Neural progenitor cell (in vitro differentiated cells): ENCODE data around the gene GBF1. TPM values are rescaled to one million over a fixed set of nuclear protein-coding genes. Genes with fewer than 3 reads are reported as not detected.
A peak's percentile ranks its signal among the peaks of the same experiment; 100 is the strongest.

ENCODE experiments used
- DNase-seq: peaks from one replicate; pipeline ENCODE4 v3.0.0-alpha.2; 2016; ENCODE audit warnings: low spot score
- H2AFZ ChIP-seq: fragments of 200-600 bp; sonication (generic); replicated peaks from 2 replicates; pipeline ENCODE4 v1.6.1; 2016; ENCODE audit warnings: antibody characterized with exemption
- H3F3A ChIP-seq: fragments of 200-600 bp; sonication (generic); 2 replicates; pipeline ENCODE4 v1.6.1; 2016; ENCODE audit warnings: antibody characterized with exemption, low read depth
- H3K27ac ChIP-seq: fragments of 200-600 bp; sonication (generic); 2 replicates; pipeline ENCODE4 v1.5.1; 2016; ENCODE audit warnings: mild to moderate bottlenecking
- H3K27me3 ChIP-seq: fragments of 200-600 bp; sonication (generic); 2 replicates; pipeline ENCODE4 v1.6.1; 2016; ENCODE audit warnings: mild to moderate bottlenecking, moderate library complexity
- H3K36me3 ChIP-seq: fragments of 200-600 bp; sonication (generic); 2 replicates; pipeline ENCODE4 v1.5.1; 2016
- H3K4me1 ChIP-seq: fragments of 200-600 bp; sonication (generic); 2 replicates; pipeline ENCODE4 v1.6.1; 2016; ENCODE audit warnings: mixed run types
- H3K4me2 ChIP-seq: fragments of 200-600 bp; sonication (generic); 2 replicates; pipeline ENCODE4 v1.6.1; 2016
- H3K4me3 ChIP-seq: fragments of 200-600 bp; sonication (generic); 2 replicates; pipeline ENCODE4 v1.5.1; 2016
- H3K79me2 ChIP-seq: fragments of 200-600 bp; sonication (generic); 2 replicates; pipeline ENCODE4 v1.6.1; 2016; ENCODE audit warnings: low read depth
- H3K9ac ChIP-seq: fragments of 200-600 bp; sonication (generic); 2 replicates; pipeline ENCODE4 v1.6.1; 2016
- H3K9me3 ChIP-seq: fragments of 200-600 bp; sonication (generic); 2 replicates; pipeline ENCODE4 v1.5.1; 2016; ENCODE audit warnings: low read depth
- H4K20me1 ChIP-seq: fragments of 200-600 bp; sonication (generic); 2 replicates; pipeline ENCODE4 v1.6.1; 2016; ENCODE audit warnings: low read depth
- H3K27ac Mint-ChIP-seq: 3 replicates; pipeline ENCODE4 v1.8.0; 2021; ENCODE audit warnings: mixed read lengths
- H3K27me3 Mint-ChIP-seq: 2 replicates; pipeline ENCODE4 v1.8.0; 2022; ENCODE audit warnings: low read depth, mild to moderate bottlenecking, inconsistent platforms, moderate library complexity, mixed read lengths; ENCODE audit not compliant: insufficient read depth
- H3K36me3 Mint-ChIP-seq: 3 replicates; pipeline ENCODE4 v1.8.0; 2021; ENCODE audit warnings: mixed read lengths
- H3K4me1 Mint-ChIP-seq: 3 replicates; pipeline ENCODE4 v1.8.0; 2021; ENCODE audit warnings: mixed read lengths
- H3K4me3 Mint-ChIP-seq: 3 replicates; pipeline ENCODE4 v1.8.0; 2021; ENCODE audit warnings: mild to moderate bottlenecking, moderate library complexity, mixed read lengths
- H3K9me3 Mint-ChIP-seq: 3 replicates; pipeline ENCODE4 v1.8.0; 2020; ENCODE audit warnings: mixed read lengths
- CTCF ChIP-seq: fragments of 200-600 bp; sonication (generic); IDR thresholded peaks from 2 replicates; pipeline ENCODE4 v1.5.1; 2017; ENCODE audit warnings: antibody characterized with exemption, mild to moderate bottlenecking
- EZH2 ChIP-seq: fragments of 200-600 bp; sonication (generic); IDR thresholded peaks from 2 replicates; pipeline ENCODE4 v1.6.1; 2017; ENCODE audit warnings: antibody characterized with exemption, mild to moderate bottlenecking, moderate library complexity
- EZH2phosphoT487 ChIP-seq: fragments of 200-600 bp; sonication (generic); IDR thresholded peaks from 2 replicates; pipeline ENCODE4 v1.6.1; 2017; ENCODE audit warnings: antibody characterized with exemption
- total RNA-seq: library from RNA; depleted of rRNA; stranded (reverse); fragments of >200 nt; gene quantifications from 2 replicates; pipeline ENCODE4 v1.2.3, GENCODE V29; 2015; ENCODE audit warnings: low replicate concordance

Gene GBF1
- total RNA-seq, 1 donor from 2014 or later: 23.5 TPM

- H3K4me3 ChIP-seq: no peak overlapping the region
- Mint-ChIP-seq H3K36me3 (peaks cover 2% of the 10 kb centered on the region), H3K4me1 (peaks cover 33% of the 10 kb centered on the region), H3K27ac (no peak overlapping the region), H3K4me3 (no peak overlapping the region), H3K27me3 (peaks cover 2% of the 10 kb centered on the region), H3K9me3 (no peaks in the 10 kb centered on the region)
- no peak overlapping the region for H3K4me2 ChIP-seq
- no peak overlapping the region for H3K9ac ChIP-seq
- no peak overlapping the region for H2AFZ ChIP-seq
- TF ChIP-seq EZH2phosphoT487 (no peak), EZH2 (no peak), CTCF (no peak)
- peaks cover 10% of the 10 kb centered on the region for H4K20me1 ChIP-seq
- peaks cover 30% of the 10 kb centered on the region for H3K4me1 ChIP-seq
- H3K36me3 ChIP-seq: no peaks in the 10 kb centered on the region
- H3K79me2 ChIP-seq: peaks cover 30% of the 10 kb centered on the region
- no peak for DNase-seq
- H3K27ac ChIP-seq: no peak overlapping the region
- no peaks in the 10 kb centered on the region for H3K27me3 ChIP-seq
- peaks cover 9% of the 10 kb centered on the region for H3F3A ChIP-seq
- H3K9me3 ChIP-seq: no peaks in the 10 kb centered on the region
Observed at GRCh38 chr10:102314801-102315200, 69.5 kb downstream of the GBF1 start.

DNA sequence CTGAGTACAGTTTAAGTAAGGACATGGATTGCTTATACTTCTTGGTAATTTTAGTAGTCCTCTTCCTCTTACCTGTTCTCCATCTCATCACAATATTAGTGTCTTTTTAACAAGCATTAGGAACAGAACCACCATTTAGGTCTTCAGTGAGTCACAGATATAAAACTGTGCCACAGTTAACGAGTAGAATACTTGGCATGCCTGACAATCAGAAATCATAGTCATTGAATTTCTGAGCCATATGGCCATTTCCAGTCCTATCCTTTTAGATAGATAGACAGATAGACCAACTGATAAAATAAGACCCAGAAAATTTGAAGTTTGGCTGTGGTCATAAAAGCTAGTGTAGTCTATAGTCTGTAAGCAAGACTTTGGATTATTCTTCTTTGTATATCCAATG, 71.1 kb downstream of the GBF1 start:
- peaks cover 9% of the 10 kb centered on the region for H3F3A ChIP-seq
- Mint-ChIP-seq H3K36me3 (peaks cover 3% of the 10 kb centered on the region), H3K4me1 (peaks cover 18% of the 10 kb centered on the region), H3K27me3 (peaks cover 2% of the 10 kb centered on the region), H3K9me3 (no peaks in the 10 kb centered on the region), H3K4me3 (no peak overlapping the region), H3K27ac (no peak overlapping the region)
- no peak overlapping the region for H3K4me2 ChIP-seq
- H3K27ac ChIP-seq: no peak overlapping the region
- H3K36me3 ChIP-seq: no peaks in the 10 kb centered on the region
- H3K9me3 ChIP-seq: no peaks in the 10 kb centered on the region
- no peak overlapping the region for H2AFZ ChIP-seq
- peaks cover 10% of the 10 kb centered on the region for H4K20me1 ChIP-seq
- H3K79me2 ChIP-seq: peaks cover 24% of the 10 kb centered on the region
- H3K4me3 ChIP-seq: no peak overlapping the region
- no peak for DNase-seq
- TF ChIP-seq EZH2: no peak
- H3K4me1 ChIP-seq: peaks cover 20% of the 10 kb centered on the region
- H3K27me3 ChIP-seq: no peaks in the 10 kb centered on the region
- H3K9ac ChIP-seq: no peak overlapping the region

GRCh38 chr10:102322914-102323313, 77.6 kb downstream of the GBF1 start:
- Histone ChIP-seq H3K27ac (no peak overlapping the region), H2AFZ (no peak overlapping the region), H3K79me2 (peaks cover 7% of the 10 kb centered on the region), H3K36me3 (no peaks in the 10 kb centered on the region), H3K9me3 (no peaks in the 10 kb centered on the region), H3K4me1 (peaks cover 44% of the 10 kb centered on the region), H3K4me3 (no peak overlapping the region), H3F3A (peaks cover 33% of the 10 kb centered on the region), H3K9ac (no peak overlapping the region), H3K27me3 (no peaks in the 10 kb centered on the region), H3K4me2 (no peak overlapping the region), H4K20me1 (peaks cover 13% of the 10 kb centered on the region)
- H3K4me3 Mint-ChIP-seq: no peak overlapping the region
- H3K9me3 Mint-ChIP-seq: no peaks in the 10 kb centered on the region
- no peaks in the 10 kb centered on the region for H3K27me3 Mint-ChIP-seq
- peaks cover 28% of the 10 kb centered on the region for H3K4me1 Mint-ChIP-seq
- no peak for DNase-seq
- H3K36me3 Mint-ChIP-seq: peaks cover 1% of the 10 kb centered on the region
- TF ChIP-seq EZH2: no peak
- TF ChIP-seq EZH2phosphoT487: no peak
- H3K27ac Mint-ChIP-seq: no peak overlapping the region

GRCh38 chr10:102324061-102324460, 78.7 kb downstream of the GBF1 start:
- H3K27ac Mint-ChIP-seq: no peak overlapping the region
- Histone ChIP-seq H3F3A (peaks cover 38% of the 10 kb centered on the region), H3K9ac (no peak overlapping the region), H3K79me2 (peaks cover 18% of the 10 kb centered on the region), H3K9me3 (no peaks in the 10 kb centered on the region), H3K36me3 (no peaks in the 10 kb centered on the region), H3K4me3 (no peak overlapping the region), H3K27me3 (no peaks in the 10 kb centered on the region), H3K4me2 (peak overlapping the region; percentile 30), H2AFZ (no peak overlapping the region), H3K4me1 (peaks cover 55% of the 10 kb centered on the region), H4K20me1 (peaks cover 13% of the 10 kb centered on the region), H3K27ac (peak overlapping the region; percentile 47)
- no peak overlapping the region for H3K4me3 Mint-ChIP-seq
- peaks cover 37% of the 10 kb centered on the region for H3K4me1 Mint-ChIP-seq
- TF ChIP-seq EZH2 (no peak), EZH2phosphoT487 (no peak), CTCF (no peak)
- no peaks in the 10 kb centered on the region for H3K27me3 Mint-ChIP-seq
- H3K9me3 Mint-ChIP-seq: no peaks in the 10 kb centered on the region
- peaks cover 1% of the 10 kb centered on the region for H3K36me3 Mint-ChIP-seq
- peak; percentile 30 for DNase-seq
